Endothelial cell of umbilical vein (primary cell): ENCODE data around the gene NDUFA11. TPM values are rescaled to one million over a fixed set of nuclear protein-coding genes. Genes with fewer than 3 reads are reported as not detected.

Source experiments
- polyA plus RNA-seq, 4 experiments: library from polyadenylated mRNA; depleted of rRNA in 3 of 4; stranded (reverse) in 3 of 4; unstranded in 1 of 4; fragments of >200 nt; gene quantifications; 2 replicates each; pipeline versions ENCODE4 v1.2.1 to v1.2.3, GENCODE V29; 2011 to 2012; ENCODE audit warnings: missing spikeins in 1 of 4
- total RNA-seq: library from RNA; stranded (reverse); gene quantifications from 2 replicates; pipeline ENCODE4 v1.2.3, GENCODE V29; 2021

Gene NDUFA11
- total and polyA plus RNA-seq, 2 donors (not counting 3 experiments of a cell fraction or from before 2014, with no cell fraction given), result 281 to 876 TPM

Other genes starting within 250 kb of the NDUFA11 start
- gene MICOS13, start 223.3 kb downstream of the NDUFA11 start, total RNA-seq, result 53.0 and 55.3 TPM in 2 replicates
- 86.1 and 115 TPM in 2 replicates for gene MICOS13, start 223.3 kb downstream of the NDUFA11 start, polyA plus RNA-seq
- 4.4 and 5.0 TPM in 2 replicates for gene HSD11B1L, start 222.8 kb downstream of the NDUFA11 start, total RNA-seq
- gene HSD11B1L, start 222.8 kb downstream of the NDUFA11 start, polyA plus RNA-seq, result 9.1 and 10.2 TPM in 2 replicates
- gene RPL36, start 213.5 kb downstream of the NDUFA11 start, total RNA-seq, result 944 and 1,033 TPM in 2 replicates
- gene RPL36, start 213.5 kb downstream of the NDUFA11 start, polyA plus RNA-seq, result 835 and 1,084 TPM in 2 replicates
- 95.1 and 95.7 TPM in 2 replicates for gene LONP1, start 183.6 kb downstream of the NDUFA11 start, total RNA-seq
- 70.0 and 89.2 TPM in 2 replicates for gene LONP1, start 183.6 kb downstream of the NDUFA11 start, polyA plus RNA-seq
- not detected in 2 replicates for gene CATSPERD, start 183.2 kb downstream of the NDUFA11 start, total RNA-seq
- not detected in 2 replicates for gene CATSPERD, start 183.2 kb downstream of the NDUFA11 start, polyA plus RNA-seq
- 3.4 and 3.6 TPM in 2 replicates for gene PRR22, start 119.0 kb downstream of the NDUFA11 start, total RNA-seq
- gene PRR22, start 119.0 kb downstream of the NDUFA11 start, polyA plus RNA-seq, result 1.4 and 2.0 TPM in 2 replicates
- gene DUS3L, start 112.6 kb downstream of the NDUFA11 start, total RNA-seq, result 38.9 and 40.8 TPM in 2 replicates
- gene DUS3L, start 112.6 kb downstream of the NDUFA11 start, polyA plus RNA-seq, result 25.8 and 29.7 TPM in 2 replicates
- gene NRTN, start 98.7 kb downstream of the NDUFA11 start, total RNA-seq, result 0.30 TPM in 1 of 2 replicates, not detected in the other
- gene NRTN, start 98.7 kb downstream of the NDUFA11 start, polyA plus RNA-seq, result 0.41 TPM in 2 replicates
- not detected in 2 replicates for gene FUT6, start 64.1 kb downstream of the NDUFA11 start, total RNA-seq
- not detected in 2 replicates for gene FUT6, start 64.1 kb downstream of the NDUFA11 start, polyA plus RNA-seq
- gene FUT3, start 52.3 kb downstream of the NDUFA11 start, total RNA-seq, result not detected in 2 replicates
- gene FUT3, start 52.3 kb downstream of the NDUFA11 start, polyA plus RNA-seq, result not detected in 2 replicates
- gene FUT5, start 33.2 kb downstream of the NDUFA11 start, total RNA-seq, result not detected in 2 replicates
- gene FUT5, start 33.2 kb downstream of the NDUFA11 start, polyA plus RNA-seq, result not detected in 2 replicates
- 4.4 and 4.7 TPM in 2 replicates for gene VMAC, start 1.1 kb upstream of the NDUFA11 start, total RNA-seq
- gene VMAC, start 1.1 kb upstream of the NDUFA11 start, polyA plus RNA-seq, result 6.9 and 8.9 TPM in 2 replicates
- 6.1 and 6.9 TPM in 2 replicates for gene CAPS, start 10.5 kb upstream of the NDUFA11 start, total RNA-seq
- gene CAPS, start 10.5 kb upstream of the NDUFA11 start, polyA plus RNA-seq, result 8.9 and 11.3 TPM in 2 replicates
- gene RANBP3, start 74.3 kb upstream of the NDUFA11 start, total RNA-seq, result 72.3 and 87.8 TPM in 2 replicates
- gene RANBP3, start 74.3 kb upstream of the NDUFA11 start, polyA plus RNA-seq, result 85.3 and 102 TPM in 2 replicates
- 16.1 and 16.2 TPM in 2 replicates for gene RFX2, start 206.7 kb upstream of the NDUFA11 start, total RNA-seq
- gene RFX2, start 206.7 kb upstream of the NDUFA11 start, polyA plus RNA-seq, result 19.0 and 20.6 TPM in 2 replicates
- not detected in 2 replicates for gene ACSBG2, start 231.9 kb upstream of the NDUFA11 start, total RNA-seq
- gene ACSBG2, start 231.9 kb upstream of the NDUFA11 start, polyA plus RNA-seq, result not detected in 2 replicates